Trophoblast cell (in vitro differentiated cells and primary cell): ENCODE data around the gene NSMCE3.
"Not testable (repeated sequence)": the region's sequence is repeated elsewhere in the genome, so short reads cannot be mapped to it uniquely, and the experiment has no call there.

Experiments used
- DNase-seq, 2 donors: peaks; one replicate each; pipeline ENCODE4 v3.0.0-alpha.2; 2016
- H2AFZ ChIP-seq: 2 replicates; pipeline ENCODE4 v1.6.1; 2013; ENCODE audit warnings: low read length, moderate library complexity, mild to moderate bottlenecking; ENCODE audit not compliant: insufficient read depth, poor library complexity
- H2AK5ac ChIP-seq: 2 replicates; pipeline ENCODE4 v1.6.1; 2013; ENCODE audit warnings: mild to moderate bottlenecking, low read length
- H2BK120ac ChIP-seq: 2 replicates; pipeline ENCODE4 v1.6.1; 2013; ENCODE audit warnings: low read length, mild to moderate bottlenecking, moderate library complexity; ENCODE audit not compliant: insufficient read depth, poor library complexity
- H2BK12ac ChIP-seq: 2 replicates; pipeline ENCODE4 v1.6.1; 2013; ENCODE audit warnings: mild to moderate bottlenecking, low read length, moderate library complexity
- H2BK5ac ChIP-seq: 2 replicates; pipeline ENCODE4 v1.6.1; 2013; ENCODE audit warnings: low read length, low read depth, moderate library complexity, mild to moderate bottlenecking; ENCODE audit not compliant: poor library complexity
- H3K14ac ChIP-seq: 2 replicates; pipeline ENCODE4 v1.6.1; 2013; ENCODE audit warnings: mild to moderate bottlenecking, low read length
- H3K18ac ChIP-seq: 2 replicates; pipeline ENCODE4 v1.6.1; 2013; ENCODE audit warnings: mild to moderate bottlenecking, low read length
- H3K23ac ChIP-seq: 2 replicates; pipeline ENCODE4 v1.6.1; 2013; ENCODE audit warnings: low read length
- H3K27ac ChIP-seq: 2 replicates; pipeline ENCODE4 v1.5.1; 2013; ENCODE audit warnings: low read depth, mild to moderate bottlenecking, inconsistent platforms, low read length, moderate library complexity
- H3K27me3 ChIP-seq: 2 replicates; pipeline ENCODE4 v1.6.1; 2013; ENCODE audit warnings: inconsistent platforms, mild to moderate bottlenecking, low read length, moderate library complexity; ENCODE audit not compliant: insufficient read depth
- H3K36me3 ChIP-seq, 2 experiments: 1 replicate in 1 of 2; 2 replicates in 1 of 2; pipeline ENCODE4 v1.6.1; 2013; ENCODE audit warnings: low read length in 2 of 2, mild to moderate bottlenecking in 2 of 2, moderate library complexity in 1 of 2; ENCODE audit not compliant: insufficient read depth in 2 of 2, control insufficient read depth in 1 of 2
- H3K4ac ChIP-seq: 2 replicates; pipeline ENCODE4 v1.6.1; 2013; ENCODE audit warnings: low read depth, mild to moderate bottlenecking, low read length, moderate library complexity
- H3K4me1 ChIP-seq, 2 experiments: 1 replicate in 1 of 2; 2 replicates in 1 of 2; pipeline ENCODE4 v1.6.1; 2013; ENCODE audit warnings: low read length in 2 of 2, mild to moderate bottlenecking in 2 of 2, moderate library complexity in 1 of 2; ENCODE audit not compliant: insufficient read depth in 2 of 2, control insufficient read depth in 1 of 2
- H3K4me2 ChIP-seq: 2 replicates; pipeline ENCODE4 v1.6.1; 2013; ENCODE audit warnings: inconsistent platforms, mild to moderate bottlenecking, low read length, moderate library complexity
- H3K4me3 ChIP-seq: 2 replicates; pipeline ENCODE4 v1.5.1; 2013; ENCODE audit warnings: mild to moderate bottlenecking, low read depth, low read length, inconsistent platforms
- H3K79me1 ChIP-seq: one replicate; pipeline ENCODE4 v1.6.1; 2013; ENCODE audit warnings: low read length
- H3K79me2 ChIP-seq: 2 replicates; pipeline ENCODE4 v1.6.1; 2013; ENCODE audit warnings: low read length, mild to moderate bottlenecking; ENCODE audit not compliant: control insufficient read depth, insufficient read depth, poor library complexity
- H3K9ac ChIP-seq: 2 replicates; pipeline ENCODE4 v1.6.1; 2013; ENCODE audit warnings: mild to moderate bottlenecking, low read length
- H3K9me3 ChIP-seq: 2 replicates; pipeline ENCODE4 v1.6.1; 2013; ENCODE audit warnings: low read depth, mild to moderate bottlenecking, control low read depth, inconsistent platforms, low read length; ENCODE audit not compliant: insufficient read depth
- H4K12ac ChIP-seq: 2 replicates; pipeline ENCODE4 v1.6.1; 2013; ENCODE audit warnings: low read depth, mild to moderate bottlenecking, low read length, moderate library complexity
- H4K8ac ChIP-seq: 2 replicates; pipeline ENCODE4 v1.6.1; 2013; ENCODE audit warnings: low read depth, mild to moderate bottlenecking, low read length, moderate library complexity
- H4K91ac ChIP-seq: one replicate; pipeline ENCODE4 v1.6.1; 2013; ENCODE audit warnings: low read depth, mild to moderate bottlenecking, low read length, moderate library complexity
- WGBS: extraction: QIAGEN DNeasy Blood & Tissue Kit; methylation state at CpG from one replicate; pipeline ENCODE4 v1.1.7; 2013; ENCODE audit warnings: missing lambda C conversion rate; ENCODE audit not compliant: insufficient read length, insufficient coverage; ENCODE audit errors: extremely low coverage; 5-methylcytosine and 5-hydroxymethylcytosine counted together

NSMCE3 gene

GRCh38 chr15:29226436-29227208 is 43.0 kb downstream of the NSMCE3 start:
- Histone ChIP-seq H3K36me3 (no peaks in the 10 kb centered on the region), H3K79me2 (no peaks in the 10 kb centered on the region), H2BK12ac (peak overlapping the region; percentile 72), H3K14ac (no peak overlapping the region), H3K4ac (no peak overlapping the region), H2BK120ac (no peak overlapping the region), H3K4me3 (no peak overlapping the region), H2AK5ac (no peak overlapping the region), H3K27ac (no peak overlapping the region), H3K23ac (no peak overlapping the region), H4K91ac (no peak overlapping the region), H2AFZ (no peak overlapping the region), H3K9me3 (peaks cover 2% of the 10 kb centered on the region), H4K12ac (no peak overlapping the region), H3K4me2 (no peak overlapping the region), H2BK5ac (no peak overlapping the region), H3K27me3 (no peaks in the 10 kb centered on the region), H3K18ac (no peak overlapping the region), H3K9ac (no peak overlapping the region), H4K8ac (no peak overlapping the region), H3K79me1 (peaks cover 3% of the 10 kb centered on the region), H3K4me1 (peaks cover 15 to 18% of the 10 kb centered on the region in 2 experiments)
- WGBS, result no CpG with 5 or more reads among the region's 9 CpGs
- DNase-seq, result no peak

- Histone ChIP-seq H4K91ac (no peak overlapping the region), H3K36me3 (no peaks in the 10 kb centered on the region), H2AFZ (no peak overlapping the region), H3K18ac (no peak overlapping the region), H3K27ac (no peak overlapping the region), H2BK120ac (no peak overlapping the region), H3K79me2 (no peaks in the 10 kb centered on the region), H3K14ac (no peak overlapping the region), H4K12ac (no peak overlapping the region), H3K4me2 (no peak overlapping the region), H2BK12ac (no peak overlapping the region), H3K9me3 (peaks cover 2% of the 10 kb centered on the region), H3K23ac (no peak overlapping the region), H3K4me1 (peaks cover 15 to 18% of the 10 kb centered on the region in 2 experiments), H3K27me3 (no peaks in the 10 kb centered on the region), H2BK5ac (no peak overlapping the region), H2AK5ac (no peak overlapping the region), H3K79me1 (peaks cover 3% of the 10 kb centered on the region), H3K9ac (no peak overlapping the region), H4K8ac (no peak overlapping the region), H3K4ac (no peak overlapping the region), H3K4me3 (no peak overlapping the region)
- no CpG with 5 or more reads among the region's 22 CpGs for WGBS
- no peak for DNase-seq
Measured at GRCh38 chr15:29225534-29226234, 43.9 kb downstream of the NSMCE3 start.

GRCh38 chr15:29224987-29225363 is 44.6 kb downstream of the NSMCE3 start:
- DNase-seq, H2AK5ac ChIP-seq, H3K9me3 ChIP-seq, H4K12ac ChIP-seq, H3K4me3 ChIP-seq, H4K8ac ChIP-seq, H2BK5ac ChIP-seq, H3K4me2 ChIP-seq, H2BK120ac ChIP-seq, H3K9ac ChIP-seq, H3K14ac ChIP-seq, H3K36me3 ChIP-seq, H2AFZ ChIP-seq, H3K18ac ChIP-seq, H3K27me3 ChIP-seq, H4K91ac ChIP-seq, H3K23ac ChIP-seq, H3K4ac ChIP-seq, H3K27ac ChIP-seq, H3K79me2 ChIP-seq, H3K79me1 ChIP-seq, H2BK12ac ChIP-seq: not testable (repeated sequence)
- no CpG with 5 or more reads among the region's 15 CpGs for WGBS
- peaks cover 15 to 18% of the 10 kb centered on the region in 2 experiments for H3K4me1 ChIP-seq

- not testable (repeated sequence) for H3K4me3 ChIP-seq
Measured at GRCh38 chr15:29224235-29224986, 45.2 kb downstream of the NSMCE3 start.

More at GRCh38 chr15:29224235-29224986, 45.2 kb downstream of the NSMCE3 start:
- not testable (repeated sequence) for H3K27ac ChIP-seq, H3K4ac ChIP-seq, H2BK120ac ChIP-seq, DNase-seq, H2BK12ac ChIP-seq, H3K4me2 ChIP-seq, H3K27me3 ChIP-seq, H4K91ac ChIP-seq, H3K36me3 ChIP-seq, H3K14ac ChIP-seq, H2AK5ac ChIP-seq, H3K18ac ChIP-seq, H3K9me3 ChIP-seq, H3K79me2 ChIP-seq, H3K79me1 ChIP-seq, H2BK5ac ChIP-seq, H2AFZ ChIP-seq, H4K8ac ChIP-seq, H3K23ac ChIP-seq, H3K9ac ChIP-seq, H4K12ac ChIP-seq
- no CpG with 5 or more reads among the region's 19 CpGs for WGBS
- H3K4me1 ChIP-seq, result peaks cover 15 to 18% of the 10 kb centered on the region in 2 experiments
